Psoas muscle (tissue), 8 donors: ENCODE data around the gene PANK2. TPM values are rescaled to one million over a fixed set of nuclear protein-coding genes. Genes with fewer than 3 reads are reported as not detected.
A peak's percentile ranks its signal among the peaks of the same experiment; 100 is the strongest.

Source experiments
- ATAC-seq, 4 donors: fragments of 200-7000 bp; cut with Tn5 transposase; one replicate each; pipeline ENCODE4 v1.9.1; 2020; ENCODE audit warnings: moderate library complexity in 3 of 4, mild to moderate bottlenecking in 2 of 4
- DNase-seq, 2 donors: peaks; one replicate each; pipeline ENCODE4 v3.0.0-alpha.2; 2020
- H3K27ac ChIP-seq: fragments of 200-600 bp; one replicate; pipeline ENCODE4 v1.8.0; 2022
- H3K27me3 ChIP-seq, 3 donors: fragments of 200-600 bp in 1 of 3; one replicate each; pipeline versions ENCODE4 v1.6.1 to v1.8.0; 2013 to 2022; ENCODE audit warnings: low read length in 2 of 3, mild to moderate bottlenecking in 2 of 3, moderate library complexity in 1 of 3; ENCODE audit not compliant: insufficient read depth in 3 of 3
- H3K36me3 ChIP-seq, 2 donors: fragments of 200-600 bp in 1 of 2; one replicate each; pipeline versions ENCODE4 v1.6.1 to v1.8.0; 2013 to 2022; ENCODE audit warnings: low read depth in 1 of 2, mild to moderate bottlenecking in 1 of 2, moderate library complexity in 1 of 2; ENCODE audit not compliant: insufficient read depth in 1 of 2
- H3K4me1 ChIP-seq: fragments of 200-600 bp; one replicate; pipeline ENCODE4 v1.8.0; 2022
- H3K4me3 ChIP-seq: fragments of 200-600 bp; one replicate; pipeline ENCODE4 v1.8.0; 2022; ENCODE audit warnings: mild to moderate bottlenecking
- H3K9me3 ChIP-seq: fragments of 200-600 bp; one replicate; pipeline ENCODE4 v1.8.0; 2022
- WGBS, 3 donors: extraction: QIAGEN DNeasy Blood & Tissue Kit; methylation state at CpG; one replicate each; pipeline versions ENCODE4 v1.1.6 to v1.1.7; 2013; 5-methylcytosine and 5-hydroxymethylcytosine counted together
- intact Hi-C, 2 donors: fragments of 100-400 bp; cut with DNase I; formaldehyde crosslinking; loops; one replicate each; pipeline versions ENCODE4 v1.11.0 to v1.14.2; 2022
- polyA plus RNA-seq, 3 donors: library from polyadenylated mRNA; stranded (reverse); fragments of 200-250 nt; gene quantifications; one replicate each; pipeline ENCODE4 v1.2.3, GENCODE V29; 2013
- total RNA-seq, 4 donors: library from RNA; stranded (reverse); fragmentation: NEBNext Ultra II Directional in 2 of 4; extraction: Animal tissue kit (Norgen Biotek cat#: 25700) in 2 of 4; gene quantifications; one replicate each; pipeline versions ENCODE4 v1.2.1 to v1.2.4, GENCODE V29; 2021 to 2023
- TF ChIP-seq, protein P1 (sequence below): fragments of 200-600 bp; IDR thresholded peaks from one replicate; pipeline ENCODE4 v1.8.0; 2022; ENCODE audit warnings: antibody characterized with exemption
- donor health status: healthy with polysubstance abuse.
- donor health status: DM: no; HTN: no; CAD: no; lungs with moderate emphysema.
- donor health status: Bipolar disorder and iron deficiency.
- donor health status: healthy.
- donor health status: DM: yes; HTN: yes; CAD: no.
- donor health status: DM: no; HTN: no; CAD: no.
- donor health status: DM: no; HTN: no; CAD: no.
- donor health status: DM: yes; HTN: yes; CAD: no.

The PANK2 gene
- total and polyA plus RNA-seq, 7 donors = 9.7 to 32.9 (median 18.6) TPM

DNA sequence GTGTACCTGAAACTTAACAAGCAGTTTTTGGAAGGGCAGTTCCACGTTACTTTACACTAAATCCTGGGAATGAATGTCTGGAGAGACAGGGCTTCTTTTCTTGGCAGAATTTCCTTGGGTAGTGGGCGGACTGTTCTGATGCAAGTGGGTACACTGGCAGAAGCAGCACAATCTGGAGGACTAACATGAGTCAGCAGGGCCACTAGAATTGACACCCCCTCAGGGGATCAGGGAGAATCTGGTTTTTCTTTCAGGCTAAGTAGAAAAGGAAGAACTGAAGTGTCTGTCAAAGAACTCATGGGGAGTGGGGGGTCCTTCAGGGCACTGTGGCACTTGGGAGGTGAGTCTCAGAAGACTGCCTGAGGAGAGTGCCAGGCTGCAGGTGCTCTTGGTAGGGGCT, 34.6 kb downstream of the PANK2 start:
- 84 to 92% (median 86%) methylated on average over 2 of the region's 2 CpGs for WGBS, 3 donors
- intact Hi-C loops = no loop called here
- Histone ChIP-seq H3K27me3 (no peaks in the 10 kb centered on the region), H3K36me3 (peaks cover 0 to 67% of the 10 kb centered on the region in 2 donors), H3K9me3 (no peaks in the 10 kb centered on the region), H3K27ac (no peak overlapping the region), H3K4me3 (no peak overlapping the region), H3K4me1 (peaks cover 12% of the 10 kb centered on the region)
- no peak for ATAC-seq
- DNase-seq = no peak
- TF ChIP-seq, protein P1, sequence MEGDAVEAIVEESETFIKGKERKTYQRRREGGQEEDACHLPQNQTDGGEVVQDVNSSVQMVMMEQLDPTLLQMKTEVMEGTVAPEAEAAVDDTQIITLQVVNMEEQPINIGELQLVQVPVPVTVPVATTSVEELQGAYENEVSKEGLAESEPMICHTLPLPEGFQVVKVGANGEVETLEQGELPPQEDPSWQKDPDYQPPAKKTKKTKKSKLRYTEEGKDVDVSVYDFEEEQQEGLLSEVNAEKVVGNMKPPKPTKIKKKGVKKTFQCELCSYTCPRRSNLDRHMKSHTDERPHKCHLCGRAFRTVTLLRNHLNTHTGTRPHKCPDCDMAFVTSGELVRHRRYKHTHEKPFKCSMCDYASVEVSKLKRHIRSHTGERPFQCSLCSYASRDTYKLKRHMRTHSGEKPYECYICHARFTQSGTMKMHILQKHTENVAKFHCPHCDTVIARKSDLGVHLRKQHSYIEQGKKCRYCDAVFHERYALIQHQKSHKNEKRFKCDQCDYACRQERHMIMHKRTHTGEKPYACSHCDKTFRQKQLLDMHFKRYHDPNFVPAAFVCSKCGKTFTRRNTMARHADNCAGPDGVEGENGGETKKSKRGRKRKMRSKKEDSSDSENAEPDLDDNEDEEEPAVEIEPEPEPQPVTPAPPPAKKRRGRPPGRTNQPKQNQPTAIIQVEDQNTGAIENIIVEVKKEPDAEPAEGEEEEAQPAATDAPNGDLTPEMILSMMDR = no peak

- Histone ChIP-seq H3K36me3 (peaks cover 0 to 61% of the 10 kb centered on the region in 2 donors), H3K9me3 (no peaks in the 10 kb centered on the region), H3K27me3 (no peaks in the 10 kb centered on the region), H3K4me3 (no peak overlapping the region), H3K4me1 (peaks cover 12% of the 10 kb centered on the region), H3K27ac (no peak overlapping the region)
- intact Hi-C loops = loop anchor here in 1 of 2 donors (5.0 kb wide), 1 partner anchor 32 kb away; no protein-coding TSS in a partner anchor
- 70 to 76% (median 75%) methylated on average over 13 of the region's 13 CpGs for WGBS, 3 donors
- ATAC-seq = peak in 2 of 4 donors; percentile 23 to 24
- peak; percentile 31 to 64 for DNase-seq
- TF ChIP-seq, protein P1 = no peak
Observed at GRCh38 chr20:3924304-3925112, 35.3 kb downstream of the PANK2 start.

- TF ChIP-seq, protein P1 = no peak
- Histone ChIP-seq H3K27me3 (no peaks in the 10 kb centered on the region), H3K4me1 (peaks cover 12% of the 10 kb centered on the region), H3K4me3 (no peak overlapping the region), H3K27ac (no peak overlapping the region), H3K36me3 (peaks cover 0 to 56% of the 10 kb centered on the region in 2 donors), H3K9me3 (no peaks in the 10 kb centered on the region)
- ATAC-seq = no peak
- WGBS, 3 donors = 91 to 93% (median 93%) methylated on average over 11 of the region's 11 CpGs
- DNase-seq = no peak
- intact Hi-C loops = loop anchor here in 1 of 2 donors (5.0 kb wide), 1 partner anchor 33 kb away; no protein-coding TSS in a partner anchor
Observed at GRCh38 chr20:3925113-3925695, 36.0 kb downstream of the PANK2 start.

DNA sequence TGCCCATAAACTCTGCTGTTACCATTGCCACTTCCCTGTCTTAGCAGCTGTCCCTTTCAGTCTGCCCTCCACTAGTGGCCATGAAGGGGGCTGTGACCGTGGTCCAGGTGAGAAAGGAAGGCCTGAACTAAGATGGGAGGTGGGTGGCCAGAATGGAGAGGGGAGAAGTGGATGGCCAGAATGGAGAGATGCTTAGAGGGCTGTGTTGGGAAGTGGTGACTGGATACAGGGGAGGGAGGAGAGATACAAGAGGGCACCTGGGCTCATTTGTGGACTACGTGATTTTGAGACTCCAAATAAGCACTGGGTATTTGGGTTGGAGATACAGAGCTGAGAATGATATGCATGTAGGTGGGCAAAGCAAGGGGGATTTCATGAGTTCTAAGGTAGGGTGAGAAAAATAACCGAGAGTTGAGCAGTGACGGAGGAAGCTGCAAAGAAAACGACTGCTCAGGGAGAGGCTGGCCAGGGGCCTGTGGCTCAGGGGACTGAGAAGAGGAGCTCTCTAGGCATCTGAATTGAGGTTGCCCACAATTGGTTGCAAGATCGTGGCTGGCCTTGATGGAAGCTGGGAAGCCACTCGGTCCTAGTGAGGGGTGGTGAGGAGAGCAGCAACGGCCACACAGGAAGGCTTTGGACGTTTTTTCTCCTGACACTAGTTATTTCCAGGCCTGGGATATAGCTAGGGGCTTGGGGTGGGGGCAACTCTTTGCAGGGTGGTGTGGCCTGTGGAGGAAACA, 36.9 kb downstream of the PANK2 start:
- TF ChIP-seq, protein P1 = no peak
- Histone ChIP-seq H3K27ac (no peak overlapping the region), H3K4me1 (peaks cover 12% of the 10 kb centered on the region), H3K36me3 (peaks cover 0 to 47% of the 10 kb centered on the region in 2 donors), H3K9me3 (no peaks in the 10 kb centered on the region), H3K4me3 (no peak overlapping the region), H3K27me3 (no peaks in the 10 kb centered on the region)
- 67 to 78% (median 71%) methylated on average over 9 of the region's 9 CpGs for WGBS, 3 donors
- intact Hi-C loops = loop anchor here in 1 of 2 donors (5.0 kb wide), 1 partner anchor 34 kb away; no protein-coding TSS in a partner anchor
- DNase-seq (no peak), ATAC-seq (no peak)
